ENCODE results near the gene PARP3.

DNA sequence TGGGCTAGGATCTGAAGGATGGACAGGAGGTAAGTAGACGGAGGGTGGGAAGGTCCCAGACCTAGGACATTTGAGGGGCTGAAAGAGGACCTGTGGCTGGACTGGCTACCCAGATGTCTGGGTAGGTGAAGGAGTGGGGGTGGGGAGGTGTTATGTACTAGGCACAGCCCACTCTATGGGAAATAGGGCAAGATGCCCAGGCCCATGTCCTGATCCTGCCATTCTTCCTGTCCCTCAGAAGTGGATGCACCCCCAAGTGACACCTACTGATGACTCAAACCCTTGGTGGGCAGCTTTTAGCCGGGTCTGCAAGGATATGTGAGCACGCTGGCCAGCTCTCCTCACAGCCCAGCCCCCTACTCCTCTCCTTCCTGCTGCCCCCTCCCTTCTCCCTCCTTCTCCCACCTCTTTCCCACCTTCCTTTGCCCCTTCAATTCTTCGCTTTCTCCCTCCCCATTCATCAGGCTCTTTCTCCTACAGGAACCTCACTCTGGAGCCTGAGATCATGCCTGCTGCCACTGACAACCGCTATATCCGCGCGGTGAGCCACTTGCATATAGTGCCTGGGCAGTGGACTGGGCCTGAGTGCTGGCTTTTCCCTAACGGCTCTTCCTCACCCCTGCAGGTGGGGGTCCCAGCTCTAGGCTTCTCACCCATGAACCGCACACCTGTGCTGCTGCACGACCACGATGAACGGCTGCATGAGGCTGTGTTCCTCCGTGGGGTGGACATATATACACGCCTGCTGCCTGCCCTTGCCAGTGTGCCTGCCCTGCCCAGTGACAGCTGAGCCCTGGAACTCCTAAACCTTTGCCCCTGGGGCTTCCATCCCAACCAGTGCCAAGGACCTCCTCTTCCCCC is 46.4 kb downstream of the PARP3 start:
- TF ChIP-seq, protein P1, sequence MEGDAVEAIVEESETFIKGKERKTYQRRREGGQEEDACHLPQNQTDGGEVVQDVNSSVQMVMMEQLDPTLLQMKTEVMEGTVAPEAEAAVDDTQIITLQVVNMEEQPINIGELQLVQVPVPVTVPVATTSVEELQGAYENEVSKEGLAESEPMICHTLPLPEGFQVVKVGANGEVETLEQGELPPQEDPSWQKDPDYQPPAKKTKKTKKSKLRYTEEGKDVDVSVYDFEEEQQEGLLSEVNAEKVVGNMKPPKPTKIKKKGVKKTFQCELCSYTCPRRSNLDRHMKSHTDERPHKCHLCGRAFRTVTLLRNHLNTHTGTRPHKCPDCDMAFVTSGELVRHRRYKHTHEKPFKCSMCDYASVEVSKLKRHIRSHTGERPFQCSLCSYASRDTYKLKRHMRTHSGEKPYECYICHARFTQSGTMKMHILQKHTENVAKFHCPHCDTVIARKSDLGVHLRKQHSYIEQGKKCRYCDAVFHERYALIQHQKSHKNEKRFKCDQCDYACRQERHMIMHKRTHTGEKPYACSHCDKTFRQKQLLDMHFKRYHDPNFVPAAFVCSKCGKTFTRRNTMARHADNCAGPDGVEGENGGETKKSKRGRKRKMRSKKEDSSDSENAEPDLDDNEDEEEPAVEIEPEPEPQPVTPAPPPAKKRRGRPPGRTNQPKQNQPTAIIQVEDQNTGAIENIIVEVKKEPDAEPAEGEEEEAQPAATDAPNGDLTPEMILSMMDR (IDR thresholded peaks at IDR 0.05; ENCODE audit: insufficient read depth, low read depth, low read length): no peak
- no peak for TF ChIP-seq EZH2 (IDR thresholded peaks at IDR 0.05; ENCODE audit: insufficient read depth, low read length)

All from astrocyte (in vitro differentiated cells and primary cell).